ENCODE data around the gene ATR. TPM values are rescaled to one million over a fixed set of nuclear protein-coding genes. Genes with fewer than 3 reads are reported as not detected.

ATR gene
- total RNA-seq, 2 experiments from 2014 or later: 29.0 to 29.5 TPM

DNA sequence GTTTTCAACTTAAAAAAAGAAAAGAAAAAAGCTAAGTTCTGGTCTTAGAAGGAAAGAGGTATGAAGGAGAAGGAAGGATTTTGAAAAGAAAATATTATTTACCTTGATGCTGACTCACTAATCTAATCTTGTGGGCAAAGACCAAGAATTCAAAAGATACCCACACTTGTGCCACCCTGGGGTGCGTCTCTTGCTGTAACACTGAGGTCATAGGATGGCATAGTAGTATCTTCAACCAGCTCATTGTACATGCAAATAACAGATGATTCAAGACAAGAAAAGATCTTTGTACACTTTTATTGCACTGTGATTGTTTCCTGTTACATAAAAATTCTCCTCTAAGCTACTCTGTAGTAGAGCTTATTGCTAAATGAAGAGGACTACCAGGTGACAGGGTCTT lies 35.0 kb upstream of the ATR start:
- no peak overlapping the region for H3K27ac ChIP-seq (ENCODE audit: low read depth in 1 of 2, low read length in 2 of 2)
- Mint-ChIP-seq H3K36me3 (ENCODE audit: low read depth) (no peaks in the 10 kb centered on the region), H3K27ac (no peak overlapping the region), H3K4me3 (no peak overlapping the region), H3K27me3 (no peaks in the 10 kb centered on the region), H3K9me3 (no peaks in the 10 kb centered on the region), H3K4me1 (ENCODE audit: low read depth) (no peaks in the 10 kb centered on the region)
- no peaks in the 10 kb centered on the region for H3K36me3 ChIP-seq (ENCODE audit: insufficient read depth, low read length)
- ATAC-seq (ENCODE audit: poor library complexity) (no peak), DNase-seq (no peak)
- H3K4me3 ChIP-seq (ENCODE audit: low read length): no peak overlapping the region
- TF ChIP-seq, protein P1, sequence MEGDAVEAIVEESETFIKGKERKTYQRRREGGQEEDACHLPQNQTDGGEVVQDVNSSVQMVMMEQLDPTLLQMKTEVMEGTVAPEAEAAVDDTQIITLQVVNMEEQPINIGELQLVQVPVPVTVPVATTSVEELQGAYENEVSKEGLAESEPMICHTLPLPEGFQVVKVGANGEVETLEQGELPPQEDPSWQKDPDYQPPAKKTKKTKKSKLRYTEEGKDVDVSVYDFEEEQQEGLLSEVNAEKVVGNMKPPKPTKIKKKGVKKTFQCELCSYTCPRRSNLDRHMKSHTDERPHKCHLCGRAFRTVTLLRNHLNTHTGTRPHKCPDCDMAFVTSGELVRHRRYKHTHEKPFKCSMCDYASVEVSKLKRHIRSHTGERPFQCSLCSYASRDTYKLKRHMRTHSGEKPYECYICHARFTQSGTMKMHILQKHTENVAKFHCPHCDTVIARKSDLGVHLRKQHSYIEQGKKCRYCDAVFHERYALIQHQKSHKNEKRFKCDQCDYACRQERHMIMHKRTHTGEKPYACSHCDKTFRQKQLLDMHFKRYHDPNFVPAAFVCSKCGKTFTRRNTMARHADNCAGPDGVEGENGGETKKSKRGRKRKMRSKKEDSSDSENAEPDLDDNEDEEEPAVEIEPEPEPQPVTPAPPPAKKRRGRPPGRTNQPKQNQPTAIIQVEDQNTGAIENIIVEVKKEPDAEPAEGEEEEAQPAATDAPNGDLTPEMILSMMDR (IDR thresholded peaks at IDR 0.05): no peak
- intact Hi-C loops (cut with DNase I, micrococcal nuclease): no loop called here
- H3K4me1 ChIP-seq (ENCODE audit: insufficient read depth, low read length): no peaks in the 10 kb centered on the region
- no peaks in the 10 kb centered on the region for H3K27me3 ChIP-seq (ENCODE audit: control insufficient read depth in 1 of 2, insufficient read depth in 2 of 2, low read length in 2 of 2)
- ChIA-PET POLR2A (interaction anchor here (0.5 kb wide), 1 partner anchor 44 kb away, joined by 3 read pairs; no protein-coding TSS in a partner anchor), CTCF (no interaction called here)
- H3K9me3 ChIP-seq (ENCODE audit: control insufficient read depth in 1 of 2, insufficient read depth in 1 of 2, low read length in 2 of 2): no peaks in the 10 kb centered on the region

DNA sequence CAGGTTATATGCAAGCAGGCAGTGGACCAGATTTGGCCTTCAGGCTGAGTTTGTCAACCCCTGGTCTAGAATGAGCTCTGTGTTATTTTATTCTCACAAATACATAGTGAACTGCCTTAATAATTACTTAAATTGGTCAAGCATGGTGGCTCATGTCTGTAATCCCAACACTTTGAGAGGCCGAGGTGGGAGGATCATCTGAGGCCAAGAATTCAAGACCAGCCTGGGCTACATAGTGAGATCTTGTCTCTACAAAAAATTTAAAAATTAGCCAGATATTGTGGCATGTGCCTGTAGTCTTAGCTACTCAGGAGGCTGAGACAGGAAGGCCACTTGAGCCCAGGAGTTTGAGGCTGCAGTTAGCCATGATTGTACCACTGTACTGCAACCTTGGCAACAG lies 32.7 kb upstream of the ATR start:
- ATAC-seq (ENCODE audit: poor library complexity) (no peak), DNase-seq (no peak)
- no peak overlapping the region for H3K27ac Mint-ChIP-seq
- H3K36me3 Mint-ChIP-seq (ENCODE audit: low read depth): no peaks in the 10 kb centered on the region
- POLR2A ChIA-PET: interaction anchor here (1.1 kb wide), 1 partner anchor 9 kb away, joined by 4 read pairs; no protein-coding TSS in a partner anchor
- Histone ChIP-seq H3K4me3 (ENCODE audit: low read length) (no peak overlapping the region), H3K9me3 (ENCODE audit: control insufficient read depth in 1 of 2, insufficient read depth in 1 of 2, low read length in 2 of 2) (no peaks in the 10 kb centered on the region), H3K4me1 (ENCODE audit: insufficient read depth, low read length) (no peaks in the 10 kb centered on the region), H3K36me3 (ENCODE audit: insufficient read depth, low read length) (no peaks in the 10 kb centered on the region), H3K27me3 (ENCODE audit: control insufficient read depth in 1 of 2, insufficient read depth in 2 of 2, low read length in 2 of 2) (no peaks in the 10 kb centered on the region), H3K27ac (ENCODE audit: low read depth in 1 of 2, low read length in 2 of 2) (no peak overlapping the region)
- H3K4me3 Mint-ChIP-seq: no peak overlapping the region
- TF ChIP-seq, protein P1 (IDR thresholded peaks at IDR 0.05): no peak
- H3K4me1 Mint-ChIP-seq (ENCODE audit: low read depth): no peaks in the 10 kb centered on the region
- no peaks in the 10 kb centered on the region for H3K9me3 Mint-ChIP-seq
- CTCF ChIA-PET: interaction anchor here (0.6 kb wide), 1 partner anchor 12 kb away, joined by 3 read pairs; no protein-coding TSS in a partner anchor
- intact Hi-C loops (cut with DNase I, micrococcal nuclease): no loop called here
- H3K27me3 Mint-ChIP-seq: no peaks in the 10 kb centered on the region

DNA sequence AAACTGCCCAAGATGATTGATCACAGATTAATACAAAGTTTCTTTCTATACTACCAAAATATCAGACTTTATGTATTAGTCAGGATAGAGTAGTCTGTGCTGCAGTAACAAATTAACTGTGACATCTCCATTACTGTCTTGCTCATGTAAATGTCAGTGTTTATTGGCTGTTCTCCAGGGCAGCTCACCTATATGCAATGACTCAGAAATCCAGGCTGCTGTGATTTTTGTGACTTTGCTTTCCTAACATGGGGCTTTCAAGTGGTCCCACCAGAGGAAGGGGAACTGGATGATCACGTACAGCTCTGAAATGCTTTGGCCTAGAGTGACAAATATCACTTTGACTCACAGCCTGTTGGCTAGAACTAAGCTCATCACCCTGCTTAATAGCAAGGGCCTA lies 30.6 kb upstream of the ATR start:
- H3K4me3 Mint-ChIP-seq: no peak overlapping the region
- DNase-seq (no peak), ATAC-seq (ENCODE audit: poor library complexity) (no peak)
- intact Hi-C loops (cut with DNase I, micrococcal nuclease): no loop called here
- H3K9me3 ChIP-seq (ENCODE audit: control insufficient read depth in 1 of 2, insufficient read depth in 1 of 2, low read length in 2 of 2): no peaks in the 10 kb centered on the region
- ChIA-PET POLR2A (interaction anchor here (1.0 kb wide), 1 partner anchor 30 kb away, joined by 3 read pairs; the partner anchor contains the start of gene ATR), CTCF (no interaction called here)
- TF ChIP-seq, protein P1 (IDR thresholded peaks at IDR 0.05): no peak
- H3K9me3 Mint-ChIP-seq: no peaks in the 10 kb centered on the region
- no peaks in the 10 kb centered on the region for H3K36me3 ChIP-seq (ENCODE audit: insufficient read depth, low read length)
- H3K36me3 Mint-ChIP-seq (ENCODE audit: low read depth): no peaks in the 10 kb centered on the region
- no peak overlapping the region for H3K27ac ChIP-seq (ENCODE audit: low read depth in 1 of 2, low read length in 2 of 2)
- no peaks in the 10 kb centered on the region for H3K4me1 Mint-ChIP-seq (ENCODE audit: low read depth)
- H3K27me3 Mint-ChIP-seq: no peaks in the 10 kb centered on the region
- no peak overlapping the region for H3K4me3 ChIP-seq (ENCODE audit: low read length)
- H3K4me1 ChIP-seq (ENCODE audit: insufficient read depth, low read length): no peaks in the 10 kb centered on the region
- H3K27me3 ChIP-seq (ENCODE audit: control insufficient read depth in 1 of 2, insufficient read depth in 2 of 2, low read length in 2 of 2): no peaks in the 10 kb centered on the region
- no peak overlapping the region for H3K27ac Mint-ChIP-seq
